Endothelial cell of umbilical vein (primary cell): ENCODE results near the gene AUTS2. TPM values are rescaled to one million over a fixed set of nuclear protein-coding genes. Genes with fewer than 3 reads are reported as not detected.

Source experiments
- BruUV-seq: library from RNA; stranded (reverse); fragments of 400-500 nt; replicated peaks from 2 replicates; lab custom pipeline; 2021; lab: Mats Ljungman, UMichigan
- CTCF ChIA-PET: fragments of 300-600, 350-600 bp; sonication (Branson Sonifier 250); formaldehyde crosslinking; loops from one replicate; lab custom pipeline; 2021; ENCODE audit warnings: antibody characterized with exemption, inconsistent platforms; lab: Charles Lee
- POLR2A ChIA-PET: fragments of 300-600, 350-600 bp; sonication (Branson Sonifier 250); formaldehyde crosslinking; loops from one replicate; lab custom pipeline; 2021; ENCODE audit warnings: antibody characterized with exemption, inconsistent platforms; lab: Charles Lee
- DNase-seq: peaks from one replicate; pipeline ENCODE4 v3.0.0-alpha.2; 2011; ENCODE audit warnings: low read depth, low spot score
- FAIRE-seq: peaks from 2 replicates; lab custom pipeline; 2011; peaks lifted over from hg19 to GRCh38; lab: Jason Lieb, UNC
- H2AFZ ChIP-seq: 2 replicates; pipeline ENCODE4 v1.6.0; 2012; ENCODE audit warnings: low read depth, low read length, control low read depth, inconsistent platforms
- H3K27ac ChIP-seq: 2 replicates; pipeline ENCODE4 v1.5.1; 2011; ENCODE audit warnings: low read depth, mild to moderate bottlenecking, control low read depth, low read length, moderate library complexity; ENCODE audit not compliant: insufficient read depth
- H3K27me3 ChIP-seq, 2 experiments: 2 replicates each; pipeline versions ENCODE4 v1.6.0 to v1.6.1; 2011; ENCODE audit warnings: low read length in 2 of 2, mixed read lengths in 1 of 2; ENCODE audit not compliant: control insufficient read depth in 2 of 2, insufficient read depth in 2 of 2
- H3K36me3 ChIP-seq, 2 experiments: 2 replicates in 1 of 2; 3 replicates in 1 of 2; pipeline ENCODE4 v1.5.1; 2011; ENCODE audit warnings: low read length in 2 of 2, mild to moderate bottlenecking in 1 of 2, moderate library complexity in 1 of 2; ENCODE audit not compliant: control insufficient read depth in 2 of 2, insufficient read depth in 2 of 2; ENCODE audit errors: extremely low read depth in 1 of 2
- H3K4me1 ChIP-seq: 3 replicates; pipeline ENCODE4 v1.5.1; 2011; ENCODE audit warnings: mild to moderate bottlenecking, low read length; ENCODE audit not compliant: control insufficient read depth, insufficient read depth; ENCODE audit errors: extremely low read depth
- H3K4me2 ChIP-seq: 2 replicates; pipeline ENCODE4 v1.6.1; 2011; ENCODE audit warnings: low read length, control low read depth, mixed read lengths; ENCODE audit not compliant: insufficient read depth
- H3K4me3 ChIP-seq, 3 experiments: fragments of 200-600 bp in 1 of 3; sonication (generic), shearing (Covaris generic) in 1 of 3; replicated peaks in 1 of 3; 2 replicates each; pipeline ENCODE4 v1.5.1; 2011 to 2016; ENCODE audit warnings: control low read depth in 3 of 3, low read length in 3 of 3, mild to moderate bottlenecking in 2 of 3, inconsistent platforms in 1 of 3, low read depth in 1 of 3, moderate library complexity in 1 of 3; ENCODE audit not compliant: insufficient read depth in 1 of 3
- H3K79me2 ChIP-seq: 2 replicates; pipeline ENCODE4 v1.6.0; 2012; ENCODE audit warnings: low read length, inconsistent platforms; ENCODE audit not compliant: control insufficient read depth, insufficient read depth
- H3K9ac ChIP-seq: replicated peaks from 2 replicates; pipeline ENCODE3; 2011; ENCODE audit warnings: low read length, control low read depth; ENCODE audit not compliant: insufficient read depth; ENCODE audit errors: extremely low read depth
- H3K9me1 ChIP-seq: replicated peaks from 3 replicates; pipeline ENCODE4 v1.6.0; 2011; ENCODE audit warnings: mild to moderate bottlenecking, low read length; ENCODE audit not compliant: control insufficient read depth, insufficient read depth; ENCODE audit errors: extremely low read depth
- H3K9me3 ChIP-seq: replicated peaks from 2 replicates; pipeline ENCODE4 v1.5.1; 2012; ENCODE audit warnings: low read length, inconsistent platforms; ENCODE audit not compliant: control insufficient read depth, insufficient read depth
- H4K20me1 ChIP-seq: replicated peaks from 2 replicates; pipeline ENCODE3; 2011; ENCODE audit warnings: mild to moderate bottlenecking, low read length; ENCODE audit not compliant: control insufficient read depth, insufficient read depth; ENCODE audit errors: extremely low read depth
- CTCF ChIP-seq, 2 donors: IDR thresholded peaks; 1 replicate in 1 of 2; 2 replicates in 1 of 2; pipeline ENCODE4 v1.5.1; 2011; ENCODE audit warnings: low read length in 2 of 2, mild to moderate bottlenecking in 2 of 2, moderate library complexity in 2 of 2, control low read depth in 1 of 2, inconsistent platforms in 1 of 2, low read depth in 1 of 2; ENCODE audit not compliant: insufficient read depth in 1 of 2; ENCODE audit errors: extremely low read depth in 1 of 2
- EZH2 ChIP-seq: IDR thresholded peaks from 2 replicates; pipeline ENCODE4 v1.6.1; 2012; ENCODE audit warnings: borderline replicate concordance, low read depth, mild to moderate bottlenecking, moderate library complexity, low read length, inconsistent platforms; ENCODE audit not compliant: severe bottlenecking
- FOS ChIP-seq: IDR thresholded peaks from 2 replicates; pipeline ENCODE4 v1.6.1; 2011; ENCODE audit warnings: mild to moderate bottlenecking, low read length, moderate library complexity, borderline replicate concordance; ENCODE audit not compliant: insufficient read depth
- GATA2 ChIP-seq: IDR thresholded peaks from 2 replicates; pipeline ENCODE4 v1.7.0; 2011; ENCODE audit warnings: low read depth, mild to moderate bottlenecking, moderate library complexity, mixed read lengths, low read length; ENCODE audit not compliant: insufficient read length, insufficient read depth
- JUN ChIP-seq: IDR thresholded peaks from 2 replicates; pipeline ENCODE4 v1.6.1; 2011; ENCODE audit warnings: borderline replicate concordance, low read depth; ENCODE audit not compliant: insufficient read length, insufficient read depth
- MAX ChIP-seq: IDR thresholded peaks from 2 replicates; pipeline ENCODE4 v1.6.1; 2011; ENCODE audit not compliant: insufficient read depth, insufficient read length
- MYC ChIP-seq: IDR thresholded peaks from one replicate; pipeline ENCODE4 v1.6.1; 2011; ENCODE audit warnings: mild to moderate bottlenecking, low read depth, low read length
- POLR2A ChIP-seq: IDR thresholded peaks from 2 replicates; pipeline ENCODE4 v1.6.1; 2012; ENCODE audit warnings: low read depth, mild to moderate bottlenecking, control low read depth, low read length
- POLR2AphosphoS5 ChIP-seq: IDR thresholded peaks from 2 replicates; pipeline ENCODE4 v1.6.1; 2012; ENCODE audit warnings: low read depth, mild to moderate bottlenecking, control low read depth, low read length, moderate library complexity; ENCODE audit not compliant: insufficient read depth
- dilution Hi-C: fragments of 300-500 bp; cut with MboI; formaldehyde crosslinking; loops from one replicate; pipeline ENCODE4 v1.15.0; 2019; ENCODE audit warnings: low sequenced_read_pairs; ENCODE audit not compliant: extremely low pct_ligation_motif_present
- intact Hi-C: fragments of 100-400 bp; cut with micrococcal nuclease; formaldehyde crosslinking; loops from one replicate; pipeline ENCODE4 v1.10.0; 2022
- polyA plus RNA-seq, 4 experiments: library from polyadenylated mRNA; depleted of rRNA in 3 of 4; stranded (reverse) in 3 of 4; unstranded in 1 of 4; fragments of >200 nt; gene quantifications; 2 replicates each; pipeline versions ENCODE4 v1.2.1 to v1.2.3, GENCODE V29; 2011 to 2012; ENCODE audit warnings: missing spikeins in 1 of 4
- total RNA-seq: library from RNA; stranded (reverse); gene quantifications from 2 replicates; pipeline ENCODE4 v1.2.3, GENCODE V29; 2021

The AUTS2 gene
- total and polyA plus RNA-seq, 2 donors (not counting 3 experiments of a cell fraction or from before 2014, with no cell fraction given): 0.59 to 8.0 TPM

GRCh38 chr7:69593511-69593910 is 4.8 kb upstream of the AUTS2 start:
- Histone ChIP-seq H3K4me2 (no peak overlapping the region), H3K27me3 (peaks cover 1 to 5% of the 10 kb centered on the region in 2 experiments)

GRCh38 chr7:69595415-69595814 is 2.9 kb upstream of the AUTS2 start:
- DNase-seq (no peak), FAIRE-seq (no peak)
- no peak overlapping the region for H3K4me2 ChIP-seq
- H3K36me3 ChIP-seq: no peaks in the 10 kb centered on the region
- TF ChIP-seq JUN (no peak), CTCF (IDR thresholded peaks at IDR 0.05; ENCODE audit: extremely low read depth in 1 of 2, insufficient read depth in 1 of 2, low read depth in 1 of 2, low read length in 2 of 2) (no peak), MYC (no peak), POLR2A (no peak), GATA2 (no peak), POLR2AphosphoS5 (no peak), EZH2 (no peak), FOS (no peak), MAX (no peak)
- H2AFZ ChIP-seq: no peak overlapping the region
- no peaks in the 10 kb centered on the region for H4K20me1 ChIP-seq
- dilution Hi-C loops (no loop called here), intact Hi-C loops (no loop called here)
- BruUV-seq: no TSS peak
- ChIA-PET CTCF (interaction anchor here (1.2 kb wide), 1 partner anchor 14 kb away, joined by 3 read pairs; no protein-coding TSS in a partner anchor), POLR2A (no interaction called here)
- no peak overlapping the region for H3K9ac ChIP-seq
- H3K4me1 ChIP-seq: peaks cover 5% of the 10 kb centered on the region
- no peaks in the 10 kb centered on the region for H3K9me3 ChIP-seq
- no peaks in the 10 kb centered on the region for H3K79me2 ChIP-seq
- H3K27me3 ChIP-seq: peaks cover 8 to 14% of the 10 kb centered on the region in 2 experiments
- H3K4me3 ChIP-seq: no peak overlapping the region
- H3K9me1 ChIP-seq: no peaks in the 10 kb centered on the region
- no peak overlapping the region for H3K27ac ChIP-seq

More at GRCh38 chr7:69593511-69593910, 4.8 kb upstream of the AUTS2 start:
- no TSS peak for BruUV-seq
- ChIA-PET POLR2A (no interaction called here), CTCF (no interaction called here)
- Histone ChIP-seq H2AFZ (no peak overlapping the region), H3K4me3 (no peak overlapping the region), H4K20me1 (no peaks in the 10 kb centered on the region), H3K79me2 (no peaks in the 10 kb centered on the region), H3K27ac (no peak overlapping the region), H3K9me3 (no peaks in the 10 kb centered on the region), H3K36me3 (no peaks in the 10 kb centered on the region), H3K9ac (no peak overlapping the region), H3K4me1 (peaks cover under 1% of the 10 kb centered on the region), H3K9me1 (no peaks in the 10 kb centered on the region)
- FAIRE-seq: no peak
- intact Hi-C loops (no loop called here), dilution Hi-C loops (no loop called here)
- DNase-seq: no peak
- no peak for TF ChIP-seq MYC
